SU-DHL-6 (cell line): ENCODE data around the gene FABP1.

Source experiments
- CTCF ChIP-seq: fragments of 200-600 bp; sonication (generic); IDR thresholded peaks from one replicate; pipeline ENCODE4 v1.5.1; 2017; ENCODE audit warnings: antibody characterized with exemption, mild to moderate bottlenecking, low read length, moderate library complexity; ENCODE audit not compliant: insufficient read depth, poor library complexity, severe bottlenecking
- EZH2phosphoT487 ChIP-seq: fragments of 200-600 bp; sonication (generic), shearing (Covaris generic); conservative IDR thresholded peaks from 2 replicates; pipeline ENCODE4 v1.6.1; 2018; ENCODE audit warnings: mild to moderate bottlenecking, antibody characterized with exemption, low read length, moderate library complexity, mixed read lengths

- no peak for TF ChIP-seq CTCF
- TF ChIP-seq EZH2phosphoT487, result no peak
Measured at GRCh38 chr2:88127888-88128653, at the start of gene FABP1.
